Ectodermal cell (in vitro differentiated cells): Measurements from ENCODE around the gene VCL.

Experiments
- H3K27ac ChIP-seq: 2 replicates; pipeline ENCODE4 v1.7.0; 2013; ENCODE audit warnings: mild to moderate bottlenecking, low read depth, low read length; ENCODE audit not compliant: insufficient read depth, poor library complexity, severe bottlenecking
- H3K27me3 ChIP-seq: 2 replicates; pipeline ENCODE4 v1.7.0; 2013; ENCODE audit warnings: mild to moderate bottlenecking, low read length; ENCODE audit not compliant: insufficient read depth, control insufficient read depth, poor library complexity, severe bottlenecking
- H3K36me3 ChIP-seq: one replicate; pipeline ENCODE4 v1.7.0; 2013; ENCODE audit warnings: low read length; ENCODE audit not compliant: control insufficient read depth, insufficient read depth
- H3K4me1 ChIP-seq: one replicate; pipeline ENCODE4 v1.7.0; 2013; ENCODE audit warnings: low read length; ENCODE audit not compliant: control insufficient read depth, insufficient read depth
- H3K4me3 ChIP-seq: 2 replicates; pipeline ENCODE4 v1.7.0; 2013; ENCODE audit warnings: low read depth, low read length, control low read depth; ENCODE audit not compliant: insufficient read depth
- H3K9me3 ChIP-seq: 2 replicates; pipeline ENCODE4 v1.7.0; 2013; ENCODE audit warnings: mild to moderate bottlenecking, low read length, moderate library complexity; ENCODE audit not compliant: control insufficient read depth
- WGBS, 2 experiments: methylation state at CpG; one replicate each; pipeline ENCODE4 v1.1.7; 2013; ENCODE audit warnings: missing lambda C conversion rate in 2 of 2; 5-methylcytosine and 5-hydroxymethylcytosine counted together

The VCL gene

GRCh38 chr10:74075906-74076305 lies 78.0 kb downstream of the VCL start:
- WGBS, 2 experiments = 97% methylated on average over 5 of the region's 5 CpGs
- H3K36me3 ChIP-seq = peaks cover 3% of the 10 kb centered on the region

GRCh38 chr10:74076961-74077360 lies 79.0 kb downstream of the VCL start:
- H3K4me3 ChIP-seq = no peak overlapping the region
- H3K27ac ChIP-seq = no peak overlapping the region

More at GRCh38 chr10:74075906-74076305, 78.0 kb downstream of the VCL start:
- Histone ChIP-seq H3K27me3 (no peaks in the 10 kb centered on the region), H3K27ac (no peak overlapping the region), H3K4me1 (no peaks in the 10 kb centered on the region), H3K4me3 (no peak overlapping the region), H3K9me3 (no peaks in the 10 kb centered on the region)

GRCh38 chr10:74077416-74077815 lies 79.5 kb downstream of the VCL start:
- Histone ChIP-seq H3K36me3 (peaks cover 3% of the 10 kb centered on the region), H3K4me1 (no peaks in the 10 kb centered on the region), H3K27me3 (no peaks in the 10 kb centered on the region), H3K9me3 (no peaks in the 10 kb centered on the region), H3K4me3 (no peak overlapping the region), H3K27ac (no peak overlapping the region)
- WGBS, 2 experiments = 88 to 90% methylated on average over 2 of the region's 4 CpGs

More at GRCh38 chr10:74076961-74077360, 79.0 kb downstream of the VCL start:
- Histone ChIP-seq H3K4me1 (no peaks in the 10 kb centered on the region), H3K27me3 (no peaks in the 10 kb centered on the region), H3K9me3 (no peaks in the 10 kb centered on the region), H3K36me3 (peaks cover 3% of the 10 kb centered on the region)
- 91 to 100% methylated on average over 1 of the region's 2 CpGs for WGBS, 2 experiments

- no peaks in the 10 kb centered on the region for H3K4me1 ChIP-seq
- H3K4me3 ChIP-seq = no peak overlapping the region
- H3K27ac ChIP-seq = no peak overlapping the region
- 60 to 67% methylated on average over 1 of the region's 1 CpG for WGBS, 2 experiments
- H3K36me3 ChIP-seq = peaks cover 3% of the 10 kb centered on the region
- H3K27me3 ChIP-seq = no peaks in the 10 kb centered on the region
- H3K9me3 ChIP-seq = no peaks in the 10 kb centered on the region
Measured at GRCh38 chr10:74078037-74078436, 80.1 kb downstream of the VCL start.

GRCh38 chr10:74079028-74079935 lies 81.4 kb downstream of the VCL start:
- Histone ChIP-seq H3K4me3 (no peak overlapping the region), H3K9me3 (no peaks in the 10 kb centered on the region), H3K36me3 (peaks cover 3% of the 10 kb centered on the region), H3K27ac (no peak overlapping the region), H3K4me1 (no peaks in the 10 kb centered on the region), H3K27me3 (no peaks in the 10 kb centered on the region)
- WGBS, 2 experiments = 81 to 83% methylated on average over 3 to 4 of the region's 4 CpGs

GRCh38 chr10:74079936-74080590 lies 82.1 kb downstream of the VCL start:
- H3K4me1 ChIP-seq = no peaks in the 10 kb centered on the region
- no peaks in the 10 kb centered on the region for H3K9me3 ChIP-seq
- WGBS, 2 experiments = 40 to 50% methylated on average over 1 of the region's 2 CpGs
- H3K27ac ChIP-seq = no peak overlapping the region
- no peak overlapping the region for H3K4me3 ChIP-seq
- H3K36me3 ChIP-seq = no peaks in the 10 kb centered on the region
- no peaks in the 10 kb centered on the region for H3K27me3 ChIP-seq

- no peaks in the 10 kb centered on the region for H3K27me3 ChIP-seq
Measured at GRCh38 chr10:74081192-74081803, 83.4 kb downstream of the VCL start.

GRCh38 chr10:74081941-74082718 lies 84.2 kb downstream of the VCL start:
- 71 to 76% methylated on average over 5 of the region's 5 CpGs for WGBS, 2 experiments
- Histone ChIP-seq H3K4me3 (no peak overlapping the region), H3K4me1 (peaks cover 4% of the 10 kb centered on the region), H3K36me3 (no peaks in the 10 kb centered on the region), H3K27ac (no peak overlapping the region), H3K27me3 (no peaks in the 10 kb centered on the region), H3K9me3 (no peaks in the 10 kb centered on the region)

More at GRCh38 chr10:74081192-74081803, 83.4 kb downstream of the VCL start:
- Histone ChIP-seq H3K4me1 (peaks cover 4% of the 10 kb centered on the region), H3K27ac (no peak overlapping the region), H3K36me3 (no peaks in the 10 kb centered on the region), H3K9me3 (no peaks in the 10 kb centered on the region), H3K4me3 (no peak overlapping the region)
- WGBS, 2 experiments = 57 to 70% methylated on average over 3 to 4 of the region's 4 CpGs

- H3K9me3 ChIP-seq = no peaks in the 10 kb centered on the region
- no peaks in the 10 kb centered on the region for H3K36me3 ChIP-seq
- no peak overlapping the region for H3K27ac ChIP-seq
- H3K4me1 ChIP-seq = peaks cover 4% of the 10 kb centered on the region
- no peak overlapping the region for H3K4me3 ChIP-seq
- no peaks in the 10 kb centered on the region for H3K27me3 ChIP-seq
- WGBS, 2 experiments = 85 to 93% methylated on average over 2 of the region's 2 CpGs
Measured at GRCh38 chr10:74083304-74083703, 85.4 kb downstream of the VCL start.
